WTC11 (cell line): Measurements from ENCODE around the gene NAV3. TPM values are rescaled to one million over a fixed set of nuclear protein-coding genes. Genes with fewer than 3 reads are reported as not detected.

Experiments
- ATAC-seq: fragments of 200-7000 bp; cut with Tn5 transposase; 2 replicates; pipeline ENCODE4 v1.10.0; 2021; ENCODE audit warnings: mild to moderate bottlenecking, moderate library complexity
- CTCF ChIA-PET: fragments of 300-600 bp; sonication (Branson Sonifier 250); formaldehyde crosslinking; loops from one replicate; lab custom pipeline; 2021; ENCODE audit warnings: antibody characterized with exemption; lab: Charles Lee
- POLR2A ChIA-PET: fragments of 350-600 bp; sonication (Branson Sonifier 250); formaldehyde crosslinking; loops from one replicate; lab custom pipeline; 2021; ENCODE audit warnings: antibody characterized with exemption; lab: Charles Lee
- DNase-seq: peaks from one replicate; pipeline ENCODE4 v3.0.0; 2021; ENCODE audit warnings: low spot score
- H3K27ac Mint-ChIP-seq: 2 replicates; pipeline ENCODE4 v1.8.0; 2021; ENCODE audit warnings: mixed read lengths
- H3K27me3 Mint-ChIP-seq: 2 replicates; pipeline ENCODE4 v1.8.0; 2021; ENCODE audit warnings: low read depth, mild to moderate bottlenecking, moderate library complexity, mixed read lengths
- H3K36me3 Mint-ChIP-seq: 2 replicates; pipeline ENCODE4 v1.8.0; 2021; ENCODE audit warnings: mixed read lengths
- H3K4me1 Mint-ChIP-seq: 2 replicates; pipeline ENCODE4 v1.8.0; 2022; ENCODE audit warnings: mixed read lengths
- H3K4me3 Mint-ChIP-seq: 2 replicates; pipeline ENCODE4 v1.8.0; 2021; ENCODE audit warnings: mild to moderate bottlenecking, moderate library complexity, mixed read lengths
- H3K9me3 Mint-ChIP-seq: 2 replicates; pipeline ENCODE4 v1.8.0; 2021; ENCODE audit warnings: mixed read lengths
- FOXJ3 ChIP-seq: sonication (generic); formaldehyde crosslinking; IDR thresholded peaks from 2 replicates; pipeline ENCODE4 v1.9.0; 2021; ENCODE audit warnings: missing genetic modification reagents, mild to moderate bottlenecking, borderline replicate concordance
- FOXK1 ChIP-seq: sonication (generic); formaldehyde crosslinking; IDR thresholded peaks from 2 replicates; pipeline ENCODE4 v1.8.0; 2022; ENCODE audit warnings: mild to moderate bottlenecking, moderate library complexity, missing genetic modification reagents
- GABPB1 ChIP-seq: sonication (generic); formaldehyde crosslinking; IDR thresholded peaks from 2 replicates; pipeline ENCODE4 v1.8.1; 2023; ENCODE audit warnings: mild to moderate bottlenecking, missing genetic modification reagents
- JAZF1 ChIP-seq: fragments of 250-450 bp; sonication (Bioruptor Pico); IDR thresholded peaks from 2 replicates; pipeline ENCODE4 v1.9.0; 2021; ENCODE audit warnings: moderate library complexity, mild to moderate bottlenecking, inconsistent platforms
- OVOL2 ChIP-seq: fragments of 250-450 bp; sonication (Bioruptor Pico); IDR thresholded peaks from 2 replicates; pipeline ENCODE4 v1.9.0; 2021; ENCODE audit warnings: mild to moderate bottlenecking, borderline replicate concordance
- SOX15 ChIP-seq: fragments of 250-450 bp; sonication (Bioruptor Pico); IDR thresholded peaks from 2 replicates; pipeline ENCODE4 v1.9.0; 2021; ENCODE audit warnings: mild to moderate bottlenecking
- ZNF138 ChIP-seq: sonication (generic); formaldehyde crosslinking; conservative IDR thresholded peaks from 2 replicates; pipeline ENCODE4 v1.8.1; 2022; ENCODE audit warnings: mild to moderate bottlenecking, moderate library complexity, missing genetic modification reagents
- ZNF219 ChIP-seq: sonication (generic); formaldehyde crosslinking; IDR thresholded peaks from 2 replicates; pipeline ENCODE4 v1.8.0; 2023; ENCODE audit warnings: missing genetic modification reagents, mild to moderate bottlenecking, borderline replicate concordance
- ZNF425 ChIP-seq: fragments of 250-450 bp; sonication (Bioruptor Pico); conservative IDR thresholded peaks from 2 replicates; pipeline ENCODE4 v1.9.0; 2021; ENCODE audit warnings: mild to moderate bottlenecking
- total RNA-seq: library from RNA; stranded (reverse); gene quantifications from 3 replicates; pipeline ENCODE4 v1.2.3, GENCODE V29; 2021
- TF ChIP-seq, protein P1 (sequence below): fragments of 250-450 bp; sonication (Bioruptor Pico); IDR thresholded peaks from 2 replicates; pipeline ENCODE4 v1.9.0; 2021; ENCODE audit warnings: mild to moderate bottlenecking
- TF ChIP-seq, protein P2 (sequence below): sonication (generic); formaldehyde crosslinking; conservative IDR thresholded peaks from 2 replicates; pipeline ENCODE4 v1.8.1; 2022; ENCODE audit warnings: mild to moderate bottlenecking, missing genetic modification reagents
- TF ChIP-seq, protein P3 (sequence below): sonication (generic); formaldehyde crosslinking; IDR thresholded peaks from 2 replicates; pipeline ENCODE4 v1.8.1; 2022; ENCODE audit warnings: low read depth, missing genetic modification reagents, borderline replicate concordance
- TF ChIP-seq, protein P4 (sequence below): sonication (generic); formaldehyde crosslinking; IDR thresholded peaks from 2 replicates; pipeline ENCODE4 v1.8.1; 2023; ENCODE audit warnings: mild to moderate bottlenecking, moderate library complexity, missing genetic modification reagents
- TF ChIP-seq, protein P5 (sequence below): fragments of 250-450 bp; sonication (Bioruptor Pico); IDR thresholded peaks from 2 replicates; pipeline ENCODE4 v1.9.0; 2021; ENCODE audit warnings: mild to moderate bottlenecking
- TF ChIP-seq, protein P6 (sequence below): fragments of 250-450 bp; sonication (Bioruptor Pico); IDR thresholded peaks from 2 replicates; pipeline ENCODE4 v2.1.2; 2022; ENCODE audit warnings: mild to moderate bottlenecking, moderate library complexity
- TF ChIP-seq, protein P7 (sequence below): fragments of 250-450 bp; sonication (Bioruptor Pico); IDR thresholded peaks from 2 replicates; pipeline ENCODE4 v1.9.0; 2021; ENCODE audit warnings: moderate library complexity, mild to moderate bottlenecking, inconsistent platforms, borderline replicate concordance
- TF ChIP-seq, protein P8 (sequence below): sonication (generic); formaldehyde crosslinking; IDR thresholded peaks from 2 replicates; pipeline ENCODE4 v1.8.0; 2023; ENCODE audit warnings: mild to moderate bottlenecking, missing genetic modification reagents

The NAV3 gene
- total RNA-seq, 1 experiment from 2014 or later: 3.3 TPM

DNA sequence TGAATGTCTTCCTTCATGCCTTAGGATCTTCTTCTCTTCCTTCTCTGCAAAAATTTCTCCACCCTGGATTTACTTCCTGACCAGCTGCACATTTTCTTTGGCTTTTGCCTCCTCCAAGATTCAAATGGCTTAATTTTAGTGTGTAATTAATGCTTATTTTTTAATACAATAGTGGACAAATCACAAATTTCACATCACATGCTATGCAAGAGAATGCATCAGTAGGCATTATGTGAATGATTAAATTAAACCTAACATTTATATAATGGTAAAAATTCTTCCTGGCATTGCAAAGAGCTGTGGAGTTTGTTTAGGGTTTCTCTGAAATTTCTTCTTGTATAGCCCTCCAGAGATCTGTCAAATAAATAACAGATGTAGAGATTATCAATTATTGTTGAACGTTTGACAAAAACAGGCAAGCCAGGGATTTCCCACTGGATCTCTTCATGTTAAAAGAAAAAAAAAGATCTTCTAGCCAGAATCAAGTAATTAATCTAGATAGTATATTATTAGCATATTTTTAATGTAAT is 84.4 kb downstream of the NAV3 start:
- no peak for ATAC-seq
- no peaks in the 10 kb centered on the region for H3K27me3 Mint-ChIP-seq
- peaks cover 1% of the 10 kb centered on the region; the same call in 1 of the 2 replicates for H3K9me3 Mint-ChIP-seq
- no peaks in the 10 kb centered on the region for H3K36me3 Mint-ChIP-seq
- POLR2A ChIA-PET: no interaction called here
- H3K4me1 Mint-ChIP-seq: peaks cover 15% of the 10 kb centered on the region
- no peak overlapping the region for H3K27ac Mint-ChIP-seq
- no peak overlapping the region for H3K4me3 Mint-ChIP-seq
- DNase-seq: no peak
- CTCF ChIA-PET: interaction anchor here (2.3 kb wide), 1 partner anchor 11 kb away, joined by 11 read pairs; no protein-coding TSS in a partner anchor
- TF ChIP-seq GABPB1: no peak
- TF ChIP-seq, protein P1, sequence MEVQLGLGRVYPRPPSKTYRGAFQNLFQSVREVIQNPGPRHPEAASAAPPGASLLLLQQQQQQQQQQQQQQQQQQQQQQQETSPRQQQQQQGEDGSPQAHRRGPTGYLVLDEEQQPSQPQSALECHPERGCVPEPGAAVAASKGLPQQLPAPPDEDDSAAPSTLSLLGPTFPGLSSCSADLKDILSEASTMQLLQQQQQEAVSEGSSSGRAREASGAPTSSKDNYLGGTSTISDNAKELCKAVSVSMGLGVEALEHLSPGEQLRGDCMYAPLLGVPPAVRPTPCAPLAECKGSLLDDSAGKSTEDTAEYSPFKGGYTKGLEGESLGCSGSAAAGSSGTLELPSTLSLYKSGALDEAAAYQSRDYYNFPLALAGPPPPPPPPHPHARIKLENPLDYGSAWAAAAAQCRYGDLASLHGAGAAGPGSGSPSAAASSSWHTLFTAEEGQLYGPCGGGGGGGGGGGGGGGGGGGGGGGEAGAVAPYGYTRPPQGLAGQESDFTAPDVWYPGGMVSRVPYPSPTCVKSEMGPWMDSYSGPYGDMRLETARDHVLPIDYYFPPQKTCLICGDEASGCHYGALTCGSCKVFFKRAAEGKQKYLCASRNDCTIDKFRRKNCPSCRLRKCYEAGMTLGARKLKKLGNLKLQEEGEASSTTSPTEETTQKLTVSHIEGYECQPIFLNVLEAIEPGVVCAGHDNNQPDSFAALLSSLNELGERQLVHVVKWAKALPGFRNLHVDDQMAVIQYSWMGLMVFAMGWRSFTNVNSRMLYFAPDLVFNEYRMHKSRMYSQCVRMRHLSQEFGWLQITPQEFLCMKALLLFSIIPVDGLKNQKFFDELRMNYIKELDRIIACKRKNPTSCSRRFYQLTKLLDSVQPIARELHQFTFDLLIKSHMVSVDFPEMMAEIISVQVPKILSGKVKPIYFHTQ (CRISPR knock-in tag): no peak
- TF ChIP-seq, protein P2, sequence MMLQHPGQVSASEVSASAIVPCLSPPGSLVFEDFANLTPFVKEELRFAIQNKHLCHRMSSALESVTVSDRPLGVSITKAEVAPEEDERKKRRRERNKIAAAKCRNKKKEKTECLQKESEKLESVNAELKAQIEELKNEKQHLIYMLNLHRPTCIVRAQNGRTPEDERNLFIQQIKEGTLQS (CRISPR knock-in tag): no peak
- TF ChIP-seq, protein P3, sequence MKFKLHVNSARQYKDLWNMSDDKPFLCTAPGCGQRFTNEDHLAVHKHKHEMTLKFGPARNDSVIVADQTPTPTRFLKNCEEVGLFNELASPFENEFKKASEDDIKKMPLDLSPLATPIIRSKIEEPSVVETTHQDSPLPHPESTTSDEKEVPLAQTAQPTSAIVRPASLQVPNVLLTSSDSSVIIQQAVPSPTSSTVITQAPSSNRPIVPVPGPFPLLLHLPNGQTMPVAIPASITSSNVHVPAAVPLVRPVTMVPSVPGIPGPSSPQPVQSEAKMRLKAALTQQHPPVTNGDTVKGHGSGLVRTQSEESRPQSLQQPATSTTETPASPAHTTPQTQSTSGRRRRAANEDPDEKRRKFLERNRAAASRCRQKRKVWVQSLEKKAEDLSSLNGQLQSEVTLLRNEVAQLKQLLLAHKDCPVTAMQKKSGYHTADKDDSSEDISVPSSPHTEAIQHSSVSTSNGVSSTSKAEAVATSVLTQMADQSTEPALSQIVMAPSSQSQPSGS (CRISPR knock-in tag): no peak
- no peak for TF ChIP-seq FOXJ3
- TF ChIP-seq JAZF1 (CRISPR knock-in tag): no peak
- no peak for TF ChIP-seq FOXK1
- TF ChIP-seq ZNF425 (CRISPR knock-in tag): no peak
- TF ChIP-seq ZNF138 (CRISPR knock-in tag): no peak
- TF ChIP-seq, protein P4, sequence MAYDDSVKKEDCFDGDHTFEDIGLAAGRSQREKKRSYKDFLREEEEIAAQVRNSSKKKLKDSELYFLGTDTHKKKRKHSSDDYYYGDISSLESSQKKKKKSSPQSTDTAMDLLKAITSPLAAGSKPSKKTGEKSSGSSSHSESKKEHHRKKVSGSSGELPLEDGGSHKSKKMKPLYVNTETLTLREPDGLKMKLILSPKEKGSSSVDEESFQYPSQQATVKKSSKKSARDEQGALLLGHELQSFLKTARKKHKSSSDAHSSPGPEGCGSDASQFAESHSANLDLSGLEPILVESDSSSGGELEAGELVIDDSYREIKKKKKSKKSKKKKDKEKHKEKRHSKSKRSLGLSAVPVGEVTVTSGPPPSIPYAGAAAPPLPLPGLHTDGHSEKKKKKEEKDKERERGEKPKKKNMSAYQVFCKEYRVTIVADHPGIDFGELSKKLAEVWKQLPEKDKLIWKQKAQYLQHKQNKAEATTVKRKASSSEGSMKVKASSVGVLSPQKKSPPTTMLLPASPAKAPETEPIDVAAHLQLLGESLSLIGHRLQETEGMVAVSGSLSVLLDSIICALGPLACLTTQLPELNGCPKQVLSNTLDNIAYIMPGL (CRISPR knock-in tag): no peak
- TF ChIP-seq, protein P5, sequence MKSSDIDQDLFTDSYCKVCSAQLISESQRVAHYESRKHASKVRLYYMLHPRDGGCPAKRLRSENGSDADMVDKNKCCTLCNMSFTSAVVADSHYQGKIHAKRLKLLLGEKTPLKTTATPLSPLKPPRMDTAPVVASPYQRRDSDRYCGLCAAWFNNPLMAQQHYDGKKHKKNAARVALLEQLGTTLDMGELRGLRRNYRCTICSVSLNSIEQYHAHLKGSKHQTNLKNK: no peak

DNA sequence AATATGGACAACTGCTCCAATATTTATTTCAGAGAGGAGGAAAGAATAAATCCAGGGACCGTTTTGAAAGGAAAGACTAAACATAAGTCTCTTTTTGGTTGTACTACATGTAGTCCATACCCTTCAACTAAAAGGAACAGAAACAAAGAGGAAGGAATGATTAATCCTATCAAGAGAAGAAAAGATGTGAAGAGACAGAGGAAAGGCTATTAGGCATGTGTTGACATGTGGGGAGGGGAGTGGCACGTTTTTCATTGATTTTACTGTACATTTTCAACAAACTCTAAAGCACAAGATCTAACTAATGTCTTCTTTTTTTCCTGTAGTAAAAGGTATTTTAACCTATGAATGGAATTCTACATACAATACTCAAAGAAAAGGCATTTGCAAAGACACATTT is 85.6 kb downstream of the NAV3 start:
- POLR2A ChIA-PET: interaction anchor here (0.8 kb wide), 1 partner anchor 188 kb away, joined by 3 read pairs; no protein-coding TSS in a partner anchor
- Mint-ChIP-seq H3K9me3 (no peaks in the 10 kb centered on the region), H3K36me3 (no peaks in the 10 kb centered on the region), H3K4me1 (peaks cover 15% of the 10 kb centered on the region), H3K27ac (no peak overlapping the region), H3K4me3 (no peak overlapping the region), H3K27me3 (no peaks in the 10 kb centered on the region)
- DNase-seq (no peak), ATAC-seq (no peak)
- CTCF ChIA-PET: interaction anchor here (0.5 to 2.3 kb wide), 2 partner anchors 9 to 271 kb away, joined by 3 to 11 read pairs; no protein-coding TSS in a partner anchor
- TF ChIP-seq, protein P6, sequence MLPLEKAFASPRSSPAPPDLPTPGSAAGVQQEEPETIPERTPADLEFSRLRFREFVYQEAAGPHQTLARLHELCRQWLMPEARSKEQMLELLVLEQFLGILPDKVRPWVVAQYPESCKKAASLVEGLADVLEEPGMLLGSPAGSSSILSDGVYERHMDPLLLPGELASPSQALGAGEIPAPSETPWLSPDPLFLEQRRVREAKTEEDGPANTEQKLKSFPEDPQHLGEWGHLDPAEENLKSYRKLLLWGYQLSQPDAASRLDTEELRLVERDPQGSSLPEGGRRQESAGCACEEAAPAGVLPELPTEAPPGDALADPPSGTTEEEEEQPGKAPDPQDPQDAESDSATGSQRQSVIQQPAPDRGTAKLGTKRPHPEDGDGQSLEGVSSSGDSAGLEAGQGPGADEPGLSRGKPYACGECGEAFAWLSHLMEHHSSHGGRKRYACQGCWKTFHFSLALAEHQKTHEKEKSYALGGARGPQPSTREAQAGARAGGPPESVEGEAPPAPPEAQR: no peak
- TF ChIP-seq OVOL2 (CRISPR knock-in tag) (no peak), FOXK1 (no peak), ZNF138 (CRISPR knock-in tag) (no peak), SOX15 (CRISPR knock-in tag) (no peak), ZNF219 (CRISPR knock-in tag) (no peak)
- TF ChIP-seq, protein P7, sequence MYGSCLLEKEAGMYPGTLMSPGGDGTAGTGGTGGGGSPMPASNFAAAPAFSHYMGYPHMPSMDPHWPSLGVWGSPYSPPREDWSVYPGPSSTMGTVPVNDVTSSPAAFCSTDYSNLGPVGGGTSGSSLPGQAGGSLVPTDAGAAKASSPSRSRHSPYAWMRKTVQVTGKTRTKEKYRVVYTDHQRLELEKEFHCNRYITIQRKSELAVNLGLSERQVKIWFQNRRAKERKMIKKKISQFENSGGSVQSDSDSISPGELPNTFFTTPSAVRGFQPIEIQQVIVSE: no peak
- TF ChIP-seq, protein P8, sequence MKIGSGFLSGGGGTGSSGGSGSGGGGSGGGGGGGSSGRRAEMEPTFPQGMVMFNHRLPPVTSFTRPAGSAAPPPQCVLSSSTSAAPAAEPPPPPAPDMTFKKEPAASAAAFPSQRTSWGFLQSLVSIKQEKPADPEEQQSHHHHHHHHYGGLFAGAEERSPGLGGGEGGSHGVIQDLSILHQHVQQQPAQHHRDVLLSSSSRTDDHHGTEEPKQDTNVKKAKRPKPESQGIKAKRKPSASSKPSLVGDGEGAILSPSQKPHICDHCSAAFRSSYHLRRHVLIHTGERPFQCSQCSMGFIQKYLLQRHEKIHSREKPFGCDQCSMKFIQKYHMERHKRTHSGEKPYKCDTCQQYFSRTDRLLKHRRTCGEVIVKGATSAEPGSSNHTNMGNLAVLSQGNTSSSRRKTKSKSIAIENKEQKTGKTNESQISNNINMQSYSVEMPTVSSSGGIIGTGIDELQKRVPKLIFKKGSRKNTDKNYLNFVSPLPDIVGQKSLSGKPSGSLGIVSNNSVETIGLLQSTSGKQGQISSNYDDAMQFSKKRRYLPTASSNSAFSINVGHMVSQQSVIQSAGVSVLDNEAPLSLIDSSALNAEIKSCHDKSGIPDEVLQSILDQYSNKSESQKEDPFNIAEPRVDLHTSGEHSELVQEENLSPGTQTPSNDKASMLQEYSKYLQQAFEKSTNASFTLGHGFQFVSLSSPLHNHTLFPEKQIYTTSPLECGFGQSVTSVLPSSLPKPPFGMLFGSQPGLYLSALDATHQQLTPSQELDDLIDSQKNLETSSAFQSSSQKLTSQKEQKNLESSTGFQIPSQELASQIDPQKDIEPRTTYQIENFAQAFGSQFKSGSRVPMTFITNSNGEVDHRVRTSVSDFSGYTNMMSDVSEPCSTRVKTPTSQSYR (CRISPR knock-in tag): no peak
- TF ChIP-seq, protein P3 (CRISPR knock-in tag): no peak
